CD14-positive monocyte (primary cell): Measurements from ENCODE around the gene PAQR8. TPM values are rescaled to one million over a fixed set of nuclear protein-coding genes. Genes with fewer than 3 reads are reported as not detected.
A peak's percentile ranks its signal among the peaks of the same experiment; 100 is the strongest.

ENCODE experiments used
- DNase-seq, 3 donors: peaks; one replicate each; pipeline ENCODE4 v3.0.0-alpha.2; 2011 to 2022
- H2AFZ ChIP-seq: 2 replicates; pipeline ENCODE4 v1.6.0; 2012; ENCODE audit warnings: mild to moderate bottlenecking, low read depth, low read length, inconsistent platforms; ENCODE audit not compliant: insufficient read depth, poor library complexity, severe bottlenecking
- H3K27ac ChIP-seq, 2 donors: 1 replicate in 1 of 2; 2 replicates in 1 of 2; pipeline ENCODE4 v1.5.1; 2012 to 2013; ENCODE audit warnings: low read length in 2 of 2, control low read depth in 1 of 2, inconsistent platforms in 1 of 2, low read depth in 1 of 2, mild to moderate bottlenecking in 1 of 2
- H3K27me3 ChIP-seq, 2 donors: one replicate each; pipeline versions ENCODE4 v1.6.0 to v1.6.1; 2011 to 2013; ENCODE audit warnings: low read length in 2 of 2; ENCODE audit not compliant: control insufficient read depth in 2 of 2, insufficient read depth in 2 of 2
- H3K36me3 ChIP-seq, 2 donors: replicated peaks in 1 of 2; 1 replicate in 1 of 2; 2 replicates in 1 of 2; pipeline versions ENCODE4 v1.5.1 to v1.6.1; 2012 to 2013; ENCODE audit warnings: low read length in 2 of 2, control low read depth in 1 of 2, inconsistent platforms in 1 of 2, mild to moderate bottlenecking in 1 of 2; ENCODE audit not compliant: insufficient read depth in 2 of 2, control insufficient read depth in 1 of 2
- H3K4me1 ChIP-seq, 2 donors: 1 replicate in 1 of 2; 2 replicates in 1 of 2; pipeline versions ENCODE4 v1.5.1 to v1.6.1; 2012 to 2013; ENCODE audit warnings: low read length in 2 of 2, control low read depth in 1 of 2, inconsistent platforms in 1 of 2, mild to moderate bottlenecking in 1 of 2, moderate library complexity in 1 of 2; ENCODE audit not compliant: insufficient read depth in 2 of 2, control insufficient read depth in 1 of 2
- H3K4me2 ChIP-seq: replicated peaks from 2 replicates; pipeline ENCODE3; 2012; ENCODE audit warnings: low read length, moderate library complexity, mild to moderate bottlenecking; ENCODE audit not compliant: poor library complexity, severe bottlenecking; ENCODE audit errors: extremely low read depth
- H3K4me3 ChIP-seq, 3 experiments: fragments of 200-600 bp in 1 of 3; sonication (generic) in 1 of 3; replicated peaks in 1 of 3; 1 replicate in 2 of 3; 2 replicates in 1 of 3; pipeline ENCODE4 v1.5.1; 2011 to 2013; ENCODE audit warnings: low read length in 3 of 3, mild to moderate bottlenecking in 3 of 3, control low read depth in 2 of 3, low read depth in 2 of 3, inconsistent platforms in 1 of 3, moderate library complexity in 1 of 3
- H3K79me2 ChIP-seq: 2 replicates; pipeline ENCODE4 v1.6.0; 2012; ENCODE audit warnings: mild to moderate bottlenecking, control low read depth, inconsistent platforms, low read length, moderate library complexity; ENCODE audit not compliant: insufficient read depth
- H3K9ac ChIP-seq: 2 replicates; pipeline ENCODE4 v1.6.0; 2017; ENCODE audit warnings: low read length, mild to moderate bottlenecking; ENCODE audit not compliant: insufficient read depth, poor library complexity, severe bottlenecking
- H3K9me3 ChIP-seq, 2 donors: replicated peaks in 1 of 2; 1 replicate in 1 of 2; 2 replicates in 1 of 2; pipeline versions ENCODE4 v1.5.1 to v1.6.1; 2012 to 2013; ENCODE audit warnings: low read length in 2 of 2, control low read depth in 1 of 2; ENCODE audit not compliant: control insufficient read depth in 1 of 2, insufficient read depth in 1 of 2
- H4K20me1 ChIP-seq: 2 replicates; pipeline ENCODE4 v1.6.0; 2012; ENCODE audit warnings: mild to moderate bottlenecking, low read length, control low read depth, moderate library complexity; ENCODE audit not compliant: insufficient read depth
- H3K27ac Mint-ChIP-seq, 7 donors: one replicate each; pipeline ENCODE4 v1.8.0; 2020; ENCODE audit warnings: mild to moderate bottlenecking in 7 of 7, mixed read lengths in 7 of 7, moderate library complexity in 6 of 7, inconsistent platforms in 2 of 7
- H3K27me3 Mint-ChIP-seq, 3 donors: one replicate each; pipeline ENCODE4 v1.8.0; 2021 to 2022; ENCODE audit warnings: low read depth in 3 of 3, mild to moderate bottlenecking in 3 of 3, mixed read lengths in 3 of 3, moderate library complexity in 3 of 3, inconsistent platforms in 1 of 3
- H3K36me3 Mint-ChIP-seq, 2 donors: one replicate each; pipeline ENCODE4 v1.8.0; 2020; ENCODE audit warnings: mixed read lengths in 2 of 2, inconsistent platforms in 1 of 2, mild to moderate bottlenecking in 1 of 2
- H3K4me1 Mint-ChIP-seq: one replicate; pipeline ENCODE4 v1.8.0; 2020; ENCODE audit warnings: mild to moderate bottlenecking, mixed read lengths
- H3K4me3 Mint-ChIP-seq, 2 donors: one replicate each; pipeline ENCODE4 v1.8.0; 2020; ENCODE audit warnings: mild to moderate bottlenecking in 2 of 2, mixed read lengths in 2 of 2, moderate library complexity in 1 of 2
- H3K9me3 Mint-ChIP-seq, 7 donors: one replicate each; pipeline ENCODE4 v1.8.0; 2020 to 2022; ENCODE audit warnings: mixed read lengths in 7 of 7, mild to moderate bottlenecking in 6 of 7, moderate library complexity in 6 of 7, inconsistent platforms in 2 of 7
- CTCF ChIP-seq: fragments of 200-600 bp; IDR thresholded peaks from one replicate; pipeline ENCODE4 v1.8.0; 2022; ENCODE audit warnings: antibody characterized with exemption, mild to moderate bottlenecking
- WGBS: methylation state at CpG from one replicate; pipeline ENCODE4 v1.1.5; 2013; ENCODE audit warnings: missing lambda C conversion rate; ENCODE audit not compliant: insufficient coverage; 5-methylcytosine and 5-hydroxymethylcytosine counted together
- intact Hi-C, 2 donors: fragments of 100-400 bp; cut with micrococcal nuclease; formaldehyde crosslinking; loops; one replicate each; pipeline versions ENCODE4 v1.15.0 to v1.15.1; 2023
- polyA plus RNA-seq, 3 donors: library from polyadenylated mRNA; depleted of rRNA in 1 of 3; unstranded in 2 of 3; stranded (reverse) in 1 of 3; fragments of 300-500 nt in 2 of 3; fragments of >200 nt in 1 of 3; fragmentation: Illumina TruSeq in 2 of 3; gene quantifications; 1 replicate in 2 of 3; 2 replicates in 1 of 3; pipeline ENCODE4 v1.2.3, GENCODE V29; 2012 to 2021

Gene PAQR8
- polyA plus RNA-seq, 3 donors = 2.4 to 17.4 (median 6.8) TPM

- H3K4me3 Mint-ChIP-seq = no peak overlapping the region
- Histone ChIP-seq H2AFZ (no peak overlapping the region), H3K9ac (no peak overlapping the region)
These were observed 54.7 kb downstream of the PAQR8 start for GRCh38 chr6:52416629-52417151.

GRCh38 chr6:52417675-52418111 lies 55.7 kb downstream of the PAQR8 start:
- 100% methylated on average over 3 of the region's 5 CpGs for WGBS
- Histone ChIP-seq H3K27me3 (peaks cover 0 to 2% of the 10 kb centered on the region in 2 donors), H3K4me1 (peaks cover 14 to 20% of the 10 kb centered on the region in 2 donors), H3K27ac (no peak overlapping the region), H4K20me1 (no peaks in the 10 kb centered on the region), H2AFZ (no peak overlapping the region), H3K79me2 (no peaks in the 10 kb centered on the region), H3K9me3 (no peaks in the 10 kb centered on the region), H3K36me3 (no peaks in the 10 kb centered on the region), H3K4me2 (no peak overlapping the region), H3K4me3 (no peak overlapping the region), H3K9ac (no peak overlapping the region)
- H3K27me3 Mint-ChIP-seq = peaks cover 0 to 8% (median 5%) of the 10 kb centered on the region in 3 donors
- H3K4me1 Mint-ChIP-seq = peaks cover 16% of the 10 kb centered on the region
- no peaks in the 10 kb centered on the region for H3K36me3 Mint-ChIP-seq
- DNase-seq = no peak
- TF ChIP-seq CTCF = no peak
- H3K9me3 Mint-ChIP-seq = peaks cover 0 to 2% (median 0%) of the 10 kb centered on the region in 7 donors
- H3K27ac Mint-ChIP-seq = no peak overlapping the region
- intact Hi-C loops = loop anchor here in 1 of 2 donors (2.0 to 5.0 kb wide), 3 partner anchors 130 to 247 kb away; partner anchors contain the start of gene TRAM2
- no peak overlapping the region for H3K4me3 Mint-ChIP-seq

More at GRCh38 chr6:52416629-52417151, 54.7 kb downstream of the PAQR8 start:
- Mint-ChIP-seq H3K27ac (peak overlapping the region in 1 of 7 donors; percentile 27), H3K9me3 (peaks cover 0 to 2% (median 0%) of the 10 kb centered on the region in 7 donors), H3K27me3 (peaks cover 0 to 13% (median 10%) of the 10 kb centered on the region in 3 donors), H3K36me3 (no peaks in the 10 kb centered on the region), H3K4me1 (peaks cover 16% of the 10 kb centered on the region)
- intact Hi-C loops = loop anchor here (1.0 to 5.0 kb wide), 4 partner anchors 129 to 248 kb away; partner anchors contain the start of gene TRAM2 (in 1 of the 2)
- Histone ChIP-seq H3K27me3 (peaks cover 2% of the 10 kb centered on the region in 2 donors), H3K27ac (no peak overlapping the region), H3K4me1 (peaks cover 14 to 20% of the 10 kb centered on the region in 2 donors), H3K4me2 (no peak overlapping the region), H3K79me2 (no peaks in the 10 kb centered on the region), H3K36me3 (no peaks in the 10 kb centered on the region), H3K9me3 (no peaks in the 10 kb centered on the region), H3K4me3 (no peak overlapping the region), H4K20me1 (no peaks in the 10 kb centered on the region)
- TF ChIP-seq CTCF = peak; percentile 82
- DNase-seq = peak; percentile 20 to 48 (median 44)
- WGBS = no CpG with 5 or more reads among the region's 1 CpG
